CD14-positive monocyte (primary cell): ENCODE measurements around the gene TINAGL1. TPM values are rescaled to one million over a fixed set of nuclear protein-coding genes. Genes with fewer than 3 reads are reported as not detected.

Experiments
- DNase-seq, 3 donors: peaks; one replicate each; pipeline ENCODE4 v3.0.0-alpha.2; 2011 to 2022
- H2AFZ ChIP-seq: 2 replicates; pipeline ENCODE4 v1.6.0; 2012; ENCODE audit warnings: mild to moderate bottlenecking, low read depth, low read length, inconsistent platforms; ENCODE audit not compliant: insufficient read depth, poor library complexity, severe bottlenecking
- H3K27ac ChIP-seq, 2 donors: 1 replicate in 1 of 2; 2 replicates in 1 of 2; pipeline ENCODE4 v1.5.1; 2012 to 2013; ENCODE audit warnings: low read length in 2 of 2, control low read depth in 1 of 2, inconsistent platforms in 1 of 2, low read depth in 1 of 2, mild to moderate bottlenecking in 1 of 2
- H3K27me3 ChIP-seq, 2 donors: one replicate each; pipeline versions ENCODE4 v1.6.0 to v1.6.1; 2011 to 2013; ENCODE audit warnings: low read length in 2 of 2; ENCODE audit not compliant: control insufficient read depth in 2 of 2, insufficient read depth in 2 of 2
- H3K36me3 ChIP-seq, 2 donors: replicated peaks in 1 of 2; 1 replicate in 1 of 2; 2 replicates in 1 of 2; pipeline versions ENCODE4 v1.5.1 to v1.6.1; 2012 to 2013; ENCODE audit warnings: low read length in 2 of 2, control low read depth in 1 of 2, inconsistent platforms in 1 of 2, mild to moderate bottlenecking in 1 of 2; ENCODE audit not compliant: insufficient read depth in 2 of 2, control insufficient read depth in 1 of 2
- H3K4me1 ChIP-seq, 2 donors: 1 replicate in 1 of 2; 2 replicates in 1 of 2; pipeline versions ENCODE4 v1.5.1 to v1.6.1; 2012 to 2013; ENCODE audit warnings: low read length in 2 of 2, control low read depth in 1 of 2, inconsistent platforms in 1 of 2, mild to moderate bottlenecking in 1 of 2, moderate library complexity in 1 of 2; ENCODE audit not compliant: insufficient read depth in 2 of 2, control insufficient read depth in 1 of 2
- H3K4me2 ChIP-seq: replicated peaks from 2 replicates; pipeline ENCODE3; 2012; ENCODE audit warnings: low read length, moderate library complexity, mild to moderate bottlenecking; ENCODE audit not compliant: poor library complexity, severe bottlenecking; ENCODE audit errors: extremely low read depth
- H3K4me3 ChIP-seq, 3 experiments: fragments of 200-600 bp in 1 of 3; sonication (generic) in 1 of 3; replicated peaks in 1 of 3; 1 replicate in 2 of 3; 2 replicates in 1 of 3; pipeline ENCODE4 v1.5.1; 2011 to 2013; ENCODE audit warnings: low read length in 3 of 3, mild to moderate bottlenecking in 3 of 3, control low read depth in 2 of 3, low read depth in 2 of 3, inconsistent platforms in 1 of 3, moderate library complexity in 1 of 3
- H3K79me2 ChIP-seq: 2 replicates; pipeline ENCODE4 v1.6.0; 2012; ENCODE audit warnings: mild to moderate bottlenecking, control low read depth, inconsistent platforms, low read length, moderate library complexity; ENCODE audit not compliant: insufficient read depth
- H3K9ac ChIP-seq: 2 replicates; pipeline ENCODE4 v1.6.0; 2017; ENCODE audit warnings: low read length, mild to moderate bottlenecking; ENCODE audit not compliant: insufficient read depth, poor library complexity, severe bottlenecking
- H3K9me3 ChIP-seq, 2 donors: replicated peaks in 1 of 2; 1 replicate in 1 of 2; 2 replicates in 1 of 2; pipeline versions ENCODE4 v1.5.1 to v1.6.1; 2012 to 2013; ENCODE audit warnings: low read length in 2 of 2, control low read depth in 1 of 2; ENCODE audit not compliant: control insufficient read depth in 1 of 2, insufficient read depth in 1 of 2
- H4K20me1 ChIP-seq: 2 replicates; pipeline ENCODE4 v1.6.0; 2012; ENCODE audit warnings: mild to moderate bottlenecking, low read length, control low read depth, moderate library complexity; ENCODE audit not compliant: insufficient read depth
- H3K27ac Mint-ChIP-seq, 7 donors: one replicate each; pipeline ENCODE4 v1.8.0; 2020; ENCODE audit warnings: mild to moderate bottlenecking in 7 of 7, mixed read lengths in 7 of 7, moderate library complexity in 6 of 7, inconsistent platforms in 2 of 7
- H3K27me3 Mint-ChIP-seq, 3 donors: one replicate each; pipeline ENCODE4 v1.8.0; 2021 to 2022; ENCODE audit warnings: low read depth in 3 of 3, mild to moderate bottlenecking in 3 of 3, mixed read lengths in 3 of 3, moderate library complexity in 3 of 3, inconsistent platforms in 1 of 3
- H3K36me3 Mint-ChIP-seq, 2 donors: one replicate each; pipeline ENCODE4 v1.8.0; 2020; ENCODE audit warnings: mixed read lengths in 2 of 2, inconsistent platforms in 1 of 2, mild to moderate bottlenecking in 1 of 2
- H3K4me1 Mint-ChIP-seq: one replicate; pipeline ENCODE4 v1.8.0; 2020; ENCODE audit warnings: mild to moderate bottlenecking, mixed read lengths
- H3K4me3 Mint-ChIP-seq, 2 donors: one replicate each; pipeline ENCODE4 v1.8.0; 2020; ENCODE audit warnings: mild to moderate bottlenecking in 2 of 2, mixed read lengths in 2 of 2, moderate library complexity in 1 of 2
- H3K9me3 Mint-ChIP-seq, 7 donors: one replicate each; pipeline ENCODE4 v1.8.0; 2020 to 2022; ENCODE audit warnings: mixed read lengths in 7 of 7, mild to moderate bottlenecking in 6 of 7, moderate library complexity in 6 of 7, inconsistent platforms in 2 of 7
- WGBS: methylation state at CpG from one replicate; pipeline ENCODE4 v1.1.5; 2013; ENCODE audit warnings: missing lambda C conversion rate; ENCODE audit not compliant: insufficient coverage; 5-methylcytosine and 5-hydroxymethylcytosine counted together
- intact Hi-C, 2 donors: fragments of 100-400 bp; cut with micrococcal nuclease; formaldehyde crosslinking; loops; one replicate each; pipeline versions ENCODE4 v1.15.0 to v1.15.1; 2023
- polyA plus RNA-seq, 3 donors: library from polyadenylated mRNA; depleted of rRNA in 1 of 3; unstranded in 2 of 3; stranded (reverse) in 1 of 3; fragments of 300-500 nt in 2 of 3; fragments of >200 nt in 1 of 3; fragmentation: Illumina TruSeq in 2 of 3; gene quantifications; 1 replicate in 2 of 3; 2 replicates in 1 of 3; pipeline ENCODE4 v1.2.3, GENCODE V29; 2012 to 2021
- TF ChIP-seq, protein P1 (sequence below): fragments of 200-600 bp; IDR thresholded peaks from one replicate; pipeline ENCODE4 v1.8.0; 2022; ENCODE audit warnings: antibody characterized with exemption, mild to moderate bottlenecking

The TINAGL1 gene
- polyA plus RNA-seq, 3 donors, result 0.07 TPM; not detected in 2

DNA sequence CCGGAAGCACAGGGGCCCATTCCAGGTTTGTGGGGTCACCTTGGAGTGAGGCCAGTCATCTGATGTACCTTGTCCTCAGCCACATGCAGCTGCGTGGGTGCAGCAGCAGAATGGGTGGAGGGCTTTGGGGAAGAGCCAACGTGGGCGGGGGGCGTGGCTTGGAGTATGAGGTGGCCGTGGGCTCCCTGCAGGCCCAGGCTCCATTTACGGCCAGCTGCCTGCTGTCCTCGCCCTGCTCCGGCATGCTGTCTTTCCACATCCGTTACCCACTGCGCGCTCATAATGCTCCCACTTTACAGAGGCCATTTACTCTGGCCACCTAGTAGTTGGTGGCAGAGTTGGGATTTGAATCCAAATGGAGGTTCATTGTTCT, 27.8 kb upstream of the TINAGL1 start:
- Histone ChIP-seq H3K9ac (no peak overlapping the region), H3K27ac (no peak overlapping the region), H3K79me2 (no peaks in the 10 kb centered on the region), H4K20me1 (no peaks in the 10 kb centered on the region), H3K4me3 (no peak overlapping the region), H3K36me3 (no peaks in the 10 kb centered on the region), H3K9me3 (no peaks in the 10 kb centered on the region), H3K27me3 (no peaks in the 10 kb centered on the region), H3K4me1 (peaks cover 14 to 20% of the 10 kb centered on the region in 2 donors), H2AFZ (peak overlapping the region; percentile 87), H3K4me2 (no peak overlapping the region)
- H3K27me3 Mint-ChIP-seq, result peaks cover 0 to 2% (median 2%) of the 10 kb centered on the region in 3 donors
- intact Hi-C loops, result loop anchor here (2.0 to 10.0 kb wide), 4 partner anchors 46 to 151 kb away; no protein-coding TSS in a partner anchor
- no peak overlapping the region for H3K27ac Mint-ChIP-seq
- TF ChIP-seq, protein P1, sequence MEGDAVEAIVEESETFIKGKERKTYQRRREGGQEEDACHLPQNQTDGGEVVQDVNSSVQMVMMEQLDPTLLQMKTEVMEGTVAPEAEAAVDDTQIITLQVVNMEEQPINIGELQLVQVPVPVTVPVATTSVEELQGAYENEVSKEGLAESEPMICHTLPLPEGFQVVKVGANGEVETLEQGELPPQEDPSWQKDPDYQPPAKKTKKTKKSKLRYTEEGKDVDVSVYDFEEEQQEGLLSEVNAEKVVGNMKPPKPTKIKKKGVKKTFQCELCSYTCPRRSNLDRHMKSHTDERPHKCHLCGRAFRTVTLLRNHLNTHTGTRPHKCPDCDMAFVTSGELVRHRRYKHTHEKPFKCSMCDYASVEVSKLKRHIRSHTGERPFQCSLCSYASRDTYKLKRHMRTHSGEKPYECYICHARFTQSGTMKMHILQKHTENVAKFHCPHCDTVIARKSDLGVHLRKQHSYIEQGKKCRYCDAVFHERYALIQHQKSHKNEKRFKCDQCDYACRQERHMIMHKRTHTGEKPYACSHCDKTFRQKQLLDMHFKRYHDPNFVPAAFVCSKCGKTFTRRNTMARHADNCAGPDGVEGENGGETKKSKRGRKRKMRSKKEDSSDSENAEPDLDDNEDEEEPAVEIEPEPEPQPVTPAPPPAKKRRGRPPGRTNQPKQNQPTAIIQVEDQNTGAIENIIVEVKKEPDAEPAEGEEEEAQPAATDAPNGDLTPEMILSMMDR, result no peak
- DNase-seq, result no peak
- H3K4me3 Mint-ChIP-seq, result no peak overlapping the region
- H3K4me1 Mint-ChIP-seq, result peaks cover 17% of the 10 kb centered on the region
- no peaks in the 10 kb centered on the region for H3K36me3 Mint-ChIP-seq
- H3K9me3 Mint-ChIP-seq, result peaks cover 0 to 4% (median 0%) of the 10 kb centered on the region in 7 donors
- WGBS, result 80% methylated on average over 5 of the region's 12 CpGs

DNA sequence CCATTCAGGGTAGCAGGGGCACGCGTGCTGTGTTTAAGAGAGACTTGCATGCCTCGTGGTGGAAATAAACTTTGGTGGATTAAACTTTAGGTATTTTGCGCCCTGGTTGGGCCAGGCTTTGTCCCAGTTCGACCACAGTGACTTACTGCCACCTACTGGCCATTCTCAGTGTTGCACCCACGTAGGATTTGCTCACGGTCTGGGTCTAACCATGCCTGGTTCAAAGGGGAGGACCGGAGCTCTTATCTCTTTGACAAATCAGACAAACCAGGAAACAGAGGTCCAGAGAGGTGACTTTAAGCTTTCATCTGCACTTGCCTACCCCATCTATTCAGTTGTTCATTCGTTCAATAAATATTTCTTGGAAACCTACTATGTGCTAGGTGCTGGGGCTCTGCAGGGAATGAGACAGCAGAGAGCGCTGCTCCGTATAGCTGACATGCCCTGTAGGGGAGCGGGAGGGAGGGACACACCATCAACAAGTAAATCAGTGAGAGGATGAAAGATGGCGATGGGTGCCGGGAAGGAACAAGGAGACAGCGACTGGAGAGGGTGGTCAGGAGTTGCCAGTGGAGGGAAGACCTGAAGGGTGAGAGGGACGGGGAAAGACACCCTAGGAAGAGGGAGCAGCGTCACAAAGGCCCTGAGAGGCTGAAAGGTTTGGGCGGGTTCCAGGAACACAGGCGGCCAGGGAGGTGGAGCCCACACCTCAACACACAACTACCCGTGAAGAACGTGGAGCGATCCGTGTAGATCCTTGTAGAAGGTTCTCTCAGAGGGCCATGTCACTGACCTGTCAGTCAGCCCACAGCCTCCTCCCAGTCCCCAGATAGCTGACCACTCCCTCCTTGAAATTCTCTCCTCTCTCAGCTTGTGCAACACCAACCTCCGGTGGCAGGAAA, 27.2 kb upstream of the TINAGL1 start:
- no peaks in the 10 kb centered on the region for H3K79me2 ChIP-seq
- no peaks in the 10 kb centered on the region for H4K20me1 ChIP-seq
- Mint-ChIP-seq H3K4me1 (peaks cover 17% of the 10 kb centered on the region), H3K9me3 (no peaks in the 10 kb centered on the region), H3K27ac (peak overlapping the region; percentile 46 to 93 (median 76)), H3K36me3 (no peaks in the 10 kb centered on the region), H3K4me3 (peak overlapping the region; percentile 80 to 94), H3K27me3 (peaks cover 0 to 3% (median 2%) of the 10 kb centered on the region in 3 donors)
- H3K36me3 ChIP-seq, result no peaks in the 10 kb centered on the region
- H3K9me3 ChIP-seq, result no peaks in the 10 kb centered on the region
- peak overlapping the region; percentile 46 for H3K9ac ChIP-seq
- peak overlapping the region; percentile 87 for H2AFZ ChIP-seq
- H3K27ac ChIP-seq, result peak overlapping the region; percentile 37 to 68
- DNase-seq, result peak; percentile 78 to 83 (median 81)
- no peaks in the 10 kb centered on the region for H3K27me3 ChIP-seq
- peaks cover 14 to 20% of the 10 kb centered on the region in 2 donors for H3K4me1 ChIP-seq
- peak overlapping the region; percentile 74 for H3K4me2 ChIP-seq
- intact Hi-C loops, result loop anchor here (1.0 to 10.0 kb wide), 6 partner anchors 47 to 155 kb away; no protein-coding TSS in a partner anchor
- TF ChIP-seq, protein P1, result peak; percentile 91
- H3K4me3 ChIP-seq, result peak overlapping the region; percentile 38 to 74 (median 38)
- WGBS, result 5% methylated on average over 15 of the region's 24 CpGs
